ENCODE results near the gene EMX2.
A peak's percentile ranks its signal among the peaks of the same experiment; 100 is the strongest.

Gene EMX2

GRCh38 chr10:117532003-117532385 lies 10.6 kb upstream of the EMX2 start:
- no peak for DNase-seq (ENCODE audit: low spot score)

DNA sequence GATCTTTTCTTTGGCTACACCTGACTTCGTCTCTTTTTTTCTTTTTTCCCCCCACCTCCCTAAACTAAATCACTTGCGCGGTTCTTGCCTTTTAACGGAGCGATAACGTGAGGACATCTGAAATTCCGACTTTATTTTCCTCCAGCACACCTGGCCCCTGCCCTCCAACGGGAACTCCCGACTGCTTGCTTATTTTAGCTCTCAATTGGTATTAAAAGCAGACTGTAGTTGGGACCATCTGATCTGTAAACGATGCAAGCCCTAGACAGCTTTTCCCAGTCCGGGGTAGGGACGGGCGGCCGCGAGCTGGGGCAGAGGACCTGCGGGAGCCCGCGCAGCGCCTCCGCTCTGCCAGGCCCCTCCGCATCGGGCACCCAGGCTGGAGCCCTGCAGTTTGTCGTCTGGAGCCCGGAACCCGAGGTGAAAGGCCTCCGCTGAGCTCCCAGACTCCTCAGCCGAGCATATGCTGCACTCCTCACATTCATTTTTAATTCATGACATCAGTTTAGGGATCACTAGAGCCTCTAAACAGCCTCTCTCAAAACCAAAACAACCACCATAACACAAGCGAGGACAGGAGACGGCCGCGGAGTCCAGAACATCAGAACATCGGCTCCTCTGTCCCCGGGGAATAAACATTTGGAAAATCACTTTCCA lies 10.0 kb upstream of the EMX2 start:
- DNase-seq (ENCODE audit: low spot score): no peak

GRCh38 chr10:117533507-117534281 lies 8.9 kb upstream of the EMX2 start:
- DNase-seq (ENCODE audit: low spot score): no peak

DNA sequence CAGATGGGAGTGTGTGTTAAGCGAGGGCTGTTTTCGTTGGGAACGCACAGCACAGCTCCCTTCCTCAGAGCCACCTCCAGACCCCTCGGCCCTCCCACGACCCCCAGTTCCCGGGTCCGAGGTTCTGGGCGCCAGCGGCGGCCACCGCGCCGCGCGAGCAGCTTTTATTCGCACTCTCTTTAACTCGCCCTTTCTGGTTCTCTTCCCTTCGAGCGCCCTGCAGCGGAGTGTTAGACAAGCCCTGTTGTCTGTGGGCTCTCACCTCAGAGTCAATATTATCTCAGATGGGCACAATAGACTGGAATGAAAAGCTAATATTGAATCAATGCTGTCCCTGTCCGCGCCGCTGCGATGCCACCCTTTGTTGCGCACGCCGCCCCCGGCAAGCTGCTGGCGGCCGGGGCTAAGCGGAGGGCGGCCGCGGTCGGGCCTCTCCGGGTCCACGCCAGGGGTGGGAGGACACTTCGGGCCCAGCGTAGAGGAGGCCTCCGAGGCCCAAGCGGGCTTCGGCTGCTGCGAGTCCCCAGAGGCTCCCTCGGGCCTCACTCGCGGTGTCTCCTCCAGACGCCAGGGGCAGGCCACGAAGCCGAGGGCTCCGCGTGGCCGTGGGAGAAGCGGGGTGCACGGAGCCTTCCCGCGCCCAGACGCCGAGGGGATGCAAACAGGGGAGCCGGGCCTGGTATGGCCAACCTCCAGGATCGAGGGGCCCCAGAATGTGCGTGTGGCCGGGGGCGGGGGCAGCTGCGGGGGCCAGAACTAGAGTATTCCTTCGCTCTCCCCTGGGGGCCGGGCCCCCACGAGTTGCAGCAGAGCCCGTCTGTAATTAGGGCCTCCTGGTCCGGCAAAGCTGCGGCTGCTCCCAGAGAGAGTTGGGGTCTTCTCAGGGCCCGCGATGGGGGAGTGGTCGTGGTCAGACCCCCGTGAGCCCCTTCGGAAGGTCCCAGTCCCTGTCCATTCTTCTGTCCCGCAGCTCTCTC lies 7.9 kb upstream of the EMX2 start:
- no peak for DNase-seq (ENCODE audit: low spot score)

GRCh38 chr10:117535298-117536071 lies 7.1 kb upstream of the EMX2 start:
- DNase-seq (ENCODE audit: low spot score): no peak

DNA sequence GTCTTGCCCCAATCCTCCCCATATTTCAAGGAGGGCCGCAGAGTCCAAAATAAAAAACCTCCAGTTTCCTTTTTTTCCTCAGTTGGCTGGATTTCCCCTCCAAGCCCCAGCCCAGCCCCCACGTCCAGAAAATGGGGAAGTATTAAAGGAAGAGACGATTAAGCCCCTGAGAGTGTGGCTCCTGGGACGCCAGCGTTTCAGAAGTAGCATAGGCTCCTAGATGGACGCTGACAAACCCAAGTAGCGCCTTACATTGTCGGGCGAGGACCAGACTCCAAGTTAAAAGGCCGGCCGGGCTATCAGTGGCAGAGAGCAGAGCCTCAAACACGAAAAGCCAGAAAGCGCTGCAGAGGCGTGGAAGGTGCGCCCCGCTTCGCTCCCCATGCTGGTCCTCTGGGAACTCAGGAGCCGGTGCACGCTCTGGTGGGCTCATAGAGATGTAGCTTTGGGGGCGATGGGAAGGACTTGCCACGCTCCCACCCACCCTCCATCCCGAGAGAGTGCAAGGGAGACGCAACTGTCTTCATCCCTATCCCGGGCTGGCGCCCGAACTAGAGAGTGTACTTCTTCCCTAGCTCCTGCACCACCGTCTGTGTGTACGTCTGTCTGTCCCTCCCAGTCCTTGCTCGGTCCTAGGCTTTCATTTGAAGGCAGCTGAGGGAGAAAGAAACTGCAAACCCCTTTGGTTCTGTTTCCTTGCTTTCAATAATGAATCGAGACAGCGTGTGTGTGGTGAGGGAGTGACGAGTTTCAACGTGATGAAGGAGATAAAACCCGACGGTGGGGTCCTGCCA lies 6.3 kb upstream of the EMX2 start:
- DNase-seq (ENCODE audit: low spot score): no peak

DNA sequence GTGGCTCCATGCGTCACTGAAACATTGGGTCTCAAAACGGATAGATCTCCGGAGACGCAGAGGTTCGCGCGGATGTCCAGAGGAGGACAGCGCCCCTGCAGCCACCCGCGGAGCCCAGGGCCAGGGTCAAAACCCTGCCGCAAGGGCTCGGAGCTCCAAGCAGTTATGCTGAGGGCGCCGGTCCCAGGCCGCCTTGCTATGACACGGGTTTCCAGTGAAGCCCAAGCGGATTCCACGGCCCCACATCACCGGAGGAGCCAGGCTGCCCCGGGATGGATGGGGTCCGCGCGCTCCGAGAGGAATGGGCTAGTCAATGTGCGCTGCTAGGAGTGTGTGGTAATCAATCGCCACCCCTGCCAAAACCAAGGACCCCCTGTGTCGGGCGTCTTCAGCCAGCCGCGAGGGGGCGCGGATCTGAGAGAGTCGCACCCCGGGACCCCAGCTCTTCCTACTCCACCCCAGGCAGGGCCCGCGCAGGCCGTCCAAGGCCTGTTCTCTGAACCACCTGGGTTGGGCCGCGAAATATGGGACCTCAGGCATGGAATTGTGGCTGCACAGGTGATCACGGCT lies 5.6 kb upstream of the EMX2 start:
- DNase-seq (ENCODE audit: low spot score): no peak

GRCh38 chr10:117537436-117537903 lies 5.1 kb upstream of the EMX2 start:
- DNase-seq (ENCODE audit: low spot score): peak; percentile 82

DNA sequence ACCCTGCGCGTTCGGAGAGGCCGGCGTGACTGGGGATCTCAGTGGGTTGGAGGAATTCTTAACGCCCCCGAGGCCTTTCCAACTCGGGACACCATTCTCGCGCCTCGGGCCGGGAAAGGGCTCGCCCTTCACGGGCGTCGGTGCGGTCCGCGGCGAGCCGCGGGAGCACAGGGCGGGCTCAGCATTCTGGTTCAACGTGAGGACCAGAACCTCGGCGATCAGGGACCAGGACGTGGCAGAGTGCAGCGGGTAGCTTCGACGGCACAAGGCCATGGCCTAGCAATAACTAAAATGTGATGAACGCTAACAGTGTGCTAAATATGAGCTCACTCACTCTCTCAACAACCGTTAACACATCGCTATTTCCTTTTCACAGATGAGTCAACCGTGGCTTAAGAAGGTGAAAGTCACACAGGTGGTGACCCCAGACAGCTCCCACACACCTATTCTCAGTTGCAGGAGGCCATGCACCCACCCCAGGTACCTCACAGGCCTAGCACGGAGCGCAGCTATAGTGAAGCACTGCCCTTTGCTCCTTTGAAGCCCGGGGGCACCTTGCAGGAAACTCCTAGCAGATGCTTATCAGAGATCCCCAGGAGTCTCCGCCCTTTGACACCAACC lies 4.5 kb upstream of the EMX2 start:
- DNase-seq (ENCODE audit: low spot score): no peak

DNA sequence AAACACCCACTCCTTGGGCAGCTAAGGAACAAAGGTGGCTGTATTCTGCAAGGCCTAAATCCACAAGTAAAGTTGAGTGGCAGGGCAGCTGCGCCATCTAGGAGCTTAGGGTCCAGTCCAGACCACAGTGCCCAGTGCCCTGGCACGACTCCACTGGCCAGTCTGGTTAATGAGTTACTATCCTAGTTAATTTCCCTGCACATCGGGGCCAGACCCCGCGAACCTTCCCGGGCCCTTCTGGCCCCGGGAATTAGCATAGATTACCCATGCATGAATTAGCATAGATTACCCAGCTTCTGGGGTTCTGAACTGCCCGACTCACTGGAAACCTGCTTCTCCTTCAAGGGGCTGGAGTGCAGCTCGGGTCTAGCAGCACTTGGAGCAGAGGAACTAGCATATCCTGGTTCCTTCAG lies 3.2 kb upstream of the EMX2 start:
- DNase-seq (ENCODE audit: low spot score): no peak

GRCh38 chr10:117539903-117540639 lies 2.5 kb upstream of the EMX2 start:
- DNase-seq (ENCODE audit: low spot score): no peak

DNA sequence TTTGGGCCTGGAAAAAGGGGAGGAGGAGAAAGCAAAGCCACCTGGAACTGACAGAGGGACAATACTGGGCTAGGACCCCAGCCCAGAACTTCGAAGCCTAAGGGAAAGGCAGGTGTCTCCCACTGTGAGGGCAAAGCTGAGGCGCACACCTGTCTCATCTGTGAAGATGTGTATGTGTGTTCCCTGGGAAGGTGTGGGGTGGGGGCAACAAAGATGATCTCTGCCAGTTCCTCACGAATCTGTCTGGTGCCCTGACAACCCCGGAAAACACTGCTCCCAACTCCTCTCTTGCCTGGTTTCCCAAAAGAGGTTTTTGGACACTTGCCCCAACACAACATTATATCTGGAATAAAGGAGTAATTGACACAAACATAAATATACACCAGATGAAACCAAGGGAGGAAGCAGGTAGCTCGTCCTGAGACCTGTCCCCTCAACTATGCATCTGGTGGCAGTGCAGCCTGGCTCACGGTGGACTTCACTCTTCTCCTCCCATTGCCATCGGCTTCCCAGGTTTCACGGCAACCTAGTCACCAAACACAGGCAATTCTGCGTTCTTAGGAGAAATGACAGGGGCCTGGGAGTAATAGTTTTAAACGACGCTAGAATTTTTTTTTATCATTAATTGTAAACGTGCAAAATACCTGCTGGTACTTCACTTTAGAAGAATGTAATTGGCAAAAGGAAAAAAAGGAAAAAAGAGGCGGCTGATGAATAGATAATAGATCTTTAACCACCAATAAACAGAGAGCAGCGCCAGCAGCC lies 1.7 kb upstream of the EMX2 start:
- no peak for DNase-seq (ENCODE audit: low spot score)

- no peak for DNase-seq (ENCODE audit: low spot score)
Measured at GRCh38 chr10:117541405-117541908, 1.1 kb upstream of the EMX2 start.

DNA sequence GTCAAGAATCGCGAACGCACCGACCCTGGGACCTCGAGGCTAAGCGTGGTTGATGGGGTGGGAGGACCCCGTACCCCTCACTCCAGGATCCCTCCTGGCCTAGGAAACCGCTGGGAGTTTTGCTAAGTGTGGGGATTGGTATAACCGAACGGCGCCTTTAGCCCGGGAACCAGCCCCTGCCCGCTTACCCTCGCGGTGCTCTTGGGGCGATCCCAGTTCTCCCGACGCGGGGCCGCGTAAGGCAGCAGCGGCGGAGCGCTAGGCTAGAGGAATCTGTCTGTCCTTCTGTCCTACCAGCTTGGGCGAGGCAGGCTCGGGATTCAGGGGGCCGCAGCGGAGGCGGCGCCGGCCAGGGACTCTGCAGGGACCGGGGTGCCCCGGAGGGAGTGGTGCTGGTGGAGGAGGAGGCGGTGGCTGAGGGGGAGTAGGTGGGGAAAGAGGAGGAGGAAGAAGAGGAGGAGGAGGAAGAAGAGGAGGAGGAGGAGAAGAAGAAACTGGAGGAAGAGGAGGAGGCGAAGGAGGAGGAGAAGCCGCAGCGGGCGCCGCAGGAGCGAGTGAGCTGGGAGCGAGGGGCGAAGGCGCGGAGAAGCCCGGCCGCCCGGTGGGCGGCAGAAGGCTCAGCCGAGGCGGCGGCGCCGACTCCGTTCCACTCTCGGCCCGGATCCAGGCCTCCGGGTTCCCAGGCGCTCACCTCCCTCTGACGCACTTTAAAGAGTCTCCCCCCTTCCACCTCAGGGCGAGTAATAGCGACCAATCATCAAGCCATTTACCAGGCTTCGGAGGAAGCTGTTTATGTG lies 439 bp upstream of the EMX2 start:
- no peak for DNase-seq (ENCODE audit: low spot score)

DNA sequence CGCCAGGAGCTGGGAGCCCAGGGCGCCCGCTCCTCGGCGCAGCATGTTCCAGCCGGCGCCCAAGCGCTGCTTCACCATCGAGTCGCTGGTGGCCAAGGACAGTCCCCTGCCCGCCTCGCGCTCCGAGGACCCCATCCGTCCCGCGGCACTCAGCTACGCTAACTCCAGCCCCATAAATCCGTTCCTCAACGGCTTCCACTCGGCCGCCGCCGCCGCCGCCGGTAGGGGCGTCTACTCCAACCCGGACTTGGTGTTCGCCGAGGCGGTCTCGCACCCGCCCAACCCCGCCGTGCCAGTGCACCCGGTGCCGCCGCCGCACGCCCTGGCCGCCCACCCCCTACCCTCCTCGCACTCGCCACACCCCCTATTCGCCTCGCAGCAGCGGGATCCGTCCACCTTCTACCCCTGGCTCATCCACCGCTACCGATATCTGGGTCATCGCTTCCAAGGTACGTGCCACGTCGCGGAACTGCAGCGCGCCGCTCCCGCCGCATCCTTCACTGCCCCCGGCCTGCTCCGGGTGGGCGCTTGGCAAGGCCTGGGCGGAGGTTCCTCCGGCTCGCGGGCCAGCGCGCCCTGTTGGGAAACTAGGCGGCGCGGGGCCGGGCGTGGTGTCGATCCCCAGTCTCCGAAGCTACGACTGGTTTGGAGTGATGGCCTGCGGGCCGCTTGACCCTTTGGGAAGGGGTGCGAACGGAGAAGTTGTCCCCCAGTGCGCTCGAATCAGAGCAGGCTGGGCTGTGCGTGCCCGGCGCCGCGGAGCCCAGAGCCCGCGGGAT lies 868 bp downstream of the EMX2 start:
- no peak for DNase-seq (ENCODE audit: low spot score)

DNA sequence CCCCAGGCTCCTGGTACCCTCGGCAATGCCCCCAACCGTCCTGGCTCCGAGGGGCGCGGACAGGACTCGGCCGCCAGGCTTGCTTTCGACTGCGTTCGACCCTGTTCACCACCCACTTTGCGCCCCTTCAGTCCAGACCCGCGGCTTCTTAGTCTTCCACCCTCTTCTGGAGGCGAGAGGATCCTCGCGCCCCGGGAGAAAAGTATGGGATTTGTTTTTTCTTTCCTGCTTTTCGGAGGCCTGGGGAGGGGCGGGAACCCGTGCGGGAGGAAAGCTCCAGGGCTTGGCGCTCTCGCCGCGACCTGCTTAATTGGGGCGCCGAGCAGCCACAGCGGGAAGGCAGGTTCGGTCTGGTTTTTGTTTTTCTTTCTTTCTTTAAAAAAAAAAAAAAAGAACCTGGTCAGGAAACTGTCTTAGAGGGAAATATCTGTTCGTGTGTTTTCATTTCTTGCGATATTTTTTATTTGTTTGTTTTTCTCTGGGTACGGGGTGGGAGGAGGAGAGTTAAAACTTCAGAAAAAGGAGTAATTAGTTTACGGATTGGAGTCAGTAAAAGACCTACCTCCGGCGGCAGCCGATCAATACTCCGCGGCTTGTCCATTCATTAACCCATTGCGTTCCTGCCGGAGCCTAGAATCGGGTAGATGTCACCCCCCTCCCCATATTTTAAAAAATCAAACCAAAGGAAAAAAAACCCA lies 1.6 kb downstream of the EMX2 start:
- DNase-seq (ENCODE audit: low spot score): peak; percentile 61

All from HuH-7 (cell line).